ENCODE data around the gene USP25.

DNA sequence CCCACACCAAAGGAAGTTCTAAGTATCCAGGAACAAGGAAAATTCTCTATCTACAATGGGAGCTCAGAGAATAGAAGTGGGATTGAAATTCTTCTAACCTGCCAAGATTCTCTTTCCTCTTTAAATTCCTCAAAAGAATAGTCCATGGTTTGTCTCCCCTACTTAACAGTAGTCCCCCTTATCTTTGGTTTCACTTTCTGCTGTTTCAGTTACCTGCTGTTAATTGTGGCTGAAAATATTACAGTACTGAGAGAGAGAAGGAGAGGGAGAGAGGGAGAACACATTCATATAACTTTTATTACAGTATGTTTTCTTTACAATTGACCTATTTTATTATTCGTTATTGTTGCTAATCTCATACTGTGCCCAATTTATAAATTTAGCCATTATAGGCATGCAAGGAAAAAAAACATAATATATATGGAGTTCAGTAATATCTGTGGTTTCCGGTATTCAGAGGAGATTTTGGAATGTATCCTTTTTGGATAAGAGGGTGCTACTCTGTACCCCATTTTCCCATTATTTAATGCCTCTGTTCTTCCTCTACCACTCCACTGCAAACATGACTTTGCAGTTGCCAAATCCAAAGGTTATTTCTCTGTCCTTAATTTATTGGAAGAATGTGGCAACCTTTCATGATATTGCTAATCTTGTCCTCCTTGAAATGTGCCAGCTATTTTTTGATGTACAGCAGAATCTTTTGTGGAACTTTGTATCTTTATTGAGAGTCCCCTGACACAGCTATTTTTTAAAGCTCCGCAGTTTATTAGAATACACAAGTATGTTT lies 68.0 kb downstream of the USP25 start:
- TF ChIP-seq POLR2A (IDR thresholded peaks at IDR 0.05) (no peak), CTCF (IDR thresholded peaks at IDR 0.05) (no peak)
